Activated CD8-positive, alpha-beta memory T cell treated with anti-CD3 and anti-CD28 coated beads, Interleukin-2, amount 50 U/mL, for 24 hours (primary cell): Measurements from ENCODE around the gene AADAC.
"Not testable (repeated sequence)": the region's sequence is repeated elsewhere in the genome, so short reads cannot be mapped to it uniquely, and the experiment has no call there.

Experiments
- DNase-seq: peaks from one replicate; pipeline ENCODE4 v3.0.0-alpha.2; 2020; ENCODE audit errors: extremely low read depth

AADAC gene

GRCh38 chr3:151813799-151814198 lies at the start of gene AADAC:
AADAC (plus strand) TSS chr3:151814116; CDS start chr3:151814163, 47 bp downstream.
- DNase-seq = no peak

GRCh38 chr3:151764699-151765098 lies 49.2 kb upstream of the AADAC start:
- not testable (repeated sequence) for DNase-seq

GRCh38 chr3:151765685-151766084 lies 48.2 kb upstream of the AADAC start:
- DNase-seq = no peak

- no peak for DNase-seq
Observed at GRCh38 chr3:151766454-151766853, 47.5 kb upstream of the AADAC start.

GRCh38 chr3:151768393-151768930 lies 45.5 kb upstream of the AADAC start:
- no peak for DNase-seq

- DNase-seq = no peak
Observed at GRCh38 chr3:151769175-151769574, 44.7 kb upstream of the AADAC start.

GRCh38 chr3:151770956-151771355 lies 43.0 kb upstream of the AADAC start:
- DNase-seq = no peak

GRCh38 chr3:151772825-151773480 lies 41.0 kb upstream of the AADAC start:
- no peak for DNase-seq

GRCh38 chr3:151774235-151774634 lies 39.7 kb upstream of the AADAC start:
- DNase-seq = no peak

- no peak for DNase-seq
Observed at GRCh38 chr3:151774910-151775309, 39.0 kb upstream of the AADAC start.

- DNase-seq = no peak
Observed at GRCh38 chr3:151775314-151776258, 38.3 kb upstream of the AADAC start.

- DNase-seq = no peak
Observed at GRCh38 chr3:151776259-151776740, 37.6 kb upstream of the AADAC start.

GRCh38 chr3:151777880-151778279 lies 36.0 kb upstream of the AADAC start:
- DNase-seq = no peak

- no peak for DNase-seq
Observed at GRCh38 chr3:151787626-151788025, 26.3 kb upstream of the AADAC start.

GRCh38 chr3:151788401-151788800 lies 25.5 kb upstream of the AADAC start:
- DNase-seq = no peak

- DNase-seq = no peak
Observed at GRCh38 chr3:151789853-151790463, 24.0 kb upstream of the AADAC start.

GRCh38 chr3:151790763-151791162 lies 23.2 kb upstream of the AADAC start:
- DNase-seq = not testable (repeated sequence)

GRCh38 chr3:151792411-151792810 lies 21.5 kb upstream of the AADAC start:
- no peak for DNase-seq

- no peak for DNase-seq
Observed at GRCh38 chr3:151793636-151794035, 20.3 kb upstream of the AADAC start.

- DNase-seq = no peak
Observed at GRCh38 chr3:151794080-151794479, 19.8 kb upstream of the AADAC start.

- no peak for DNase-seq
Observed at GRCh38 chr3:151795276-151795675, 18.6 kb upstream of the AADAC start.

GRCh38 chr3:151796105-151796680 lies 17.7 kb upstream of the AADAC start:
- DNase-seq = no peak
